ENCODE measurements around the gene ZNF618.

- TF ChIP-seq, protein P1, sequence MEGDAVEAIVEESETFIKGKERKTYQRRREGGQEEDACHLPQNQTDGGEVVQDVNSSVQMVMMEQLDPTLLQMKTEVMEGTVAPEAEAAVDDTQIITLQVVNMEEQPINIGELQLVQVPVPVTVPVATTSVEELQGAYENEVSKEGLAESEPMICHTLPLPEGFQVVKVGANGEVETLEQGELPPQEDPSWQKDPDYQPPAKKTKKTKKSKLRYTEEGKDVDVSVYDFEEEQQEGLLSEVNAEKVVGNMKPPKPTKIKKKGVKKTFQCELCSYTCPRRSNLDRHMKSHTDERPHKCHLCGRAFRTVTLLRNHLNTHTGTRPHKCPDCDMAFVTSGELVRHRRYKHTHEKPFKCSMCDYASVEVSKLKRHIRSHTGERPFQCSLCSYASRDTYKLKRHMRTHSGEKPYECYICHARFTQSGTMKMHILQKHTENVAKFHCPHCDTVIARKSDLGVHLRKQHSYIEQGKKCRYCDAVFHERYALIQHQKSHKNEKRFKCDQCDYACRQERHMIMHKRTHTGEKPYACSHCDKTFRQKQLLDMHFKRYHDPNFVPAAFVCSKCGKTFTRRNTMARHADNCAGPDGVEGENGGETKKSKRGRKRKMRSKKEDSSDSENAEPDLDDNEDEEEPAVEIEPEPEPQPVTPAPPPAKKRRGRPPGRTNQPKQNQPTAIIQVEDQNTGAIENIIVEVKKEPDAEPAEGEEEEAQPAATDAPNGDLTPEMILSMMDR (IDR thresholded peaks at IDR 0.05 in 4 of 5, conservative IDR thresholded peaks at IDR 0.05 in 1 of 5), result no peak
- TF ChIP-seq POLR2A (IDR thresholded peaks at IDR 0.05), result no peak
Measured at GRCh38 chr9:114001794-114002261, 125.7 kb downstream of the ZNF618 start.
